ENCODE measurements around the gene HSPB6.
"Not testable (repeated sequence)": the region's sequence is repeated elsewhere in the genome, so short reads cannot be mapped to it uniquely, and the experiment has no call there.

HSPB6 gene

GRCh38 chr19:35756377-35757230 is at the start of gene HSPB6:
Gene HSPB6, minus strand, starts transcription at chr19:35757029. Its CDS starts 21 bp downstream, at chr19:35757008.
- peak; percentile 81 for DNase-seq (ENCODE audit: low read depth, low spot score)

GRCh38 chr19:35806597-35806996 is 49.8 kb upstream of the HSPB6 start:
- no peak for DNase-seq (ENCODE audit: low read depth, low spot score)

DNA sequence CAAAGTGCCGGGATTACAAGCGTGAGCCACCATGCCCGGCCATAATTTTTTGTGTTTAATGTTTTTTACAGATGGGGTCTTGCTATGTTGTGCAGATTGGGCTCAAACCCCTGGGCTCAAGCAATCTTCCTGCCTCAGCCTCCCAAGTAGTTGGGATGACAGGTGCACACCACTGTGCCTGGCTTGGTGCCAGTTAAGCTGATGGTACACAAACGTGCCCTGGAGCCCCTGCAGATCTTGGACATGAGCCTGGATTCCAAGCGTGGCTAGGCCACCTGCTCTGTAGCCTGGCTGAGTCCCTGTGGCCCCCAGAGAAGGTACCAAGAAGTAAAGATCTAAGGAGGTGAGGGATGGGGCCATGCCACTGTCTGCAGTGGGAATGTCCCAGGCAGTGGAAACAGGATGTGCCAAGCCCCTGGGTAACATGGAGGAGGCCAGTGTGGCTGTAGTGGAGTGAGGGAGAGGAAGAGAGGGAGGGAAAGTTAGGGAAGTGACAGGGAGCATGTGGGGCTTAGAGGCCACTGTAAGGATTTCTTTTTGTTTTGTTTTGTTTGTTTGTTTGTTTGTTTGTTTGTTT is 48.8 kb upstream of the HSPB6 start:
- no peak for DNase-seq (ENCODE audit: low read depth, low spot score)

DNA sequence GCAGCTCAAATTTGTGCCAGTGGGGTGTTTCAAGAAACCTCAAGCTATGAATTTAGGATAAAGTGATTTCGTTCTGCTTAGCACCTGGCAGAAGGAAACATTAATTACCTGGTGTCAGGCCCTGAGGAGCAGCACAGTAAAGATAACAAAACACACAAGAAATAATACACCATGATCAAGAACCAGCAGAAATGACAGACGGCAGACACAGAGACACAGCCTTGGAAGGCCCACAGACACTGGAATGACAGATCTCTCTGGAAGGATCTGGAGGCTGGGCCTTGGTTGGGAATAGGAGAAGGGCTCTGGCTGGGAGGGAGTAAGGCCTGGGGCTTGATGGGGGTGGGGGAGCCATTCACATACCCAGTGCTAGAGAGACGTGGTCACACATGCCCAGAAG is 45.0 kb upstream of the HSPB6 start:
- DNase-seq (ENCODE audit: low read depth, low spot score): no peak

DNA sequence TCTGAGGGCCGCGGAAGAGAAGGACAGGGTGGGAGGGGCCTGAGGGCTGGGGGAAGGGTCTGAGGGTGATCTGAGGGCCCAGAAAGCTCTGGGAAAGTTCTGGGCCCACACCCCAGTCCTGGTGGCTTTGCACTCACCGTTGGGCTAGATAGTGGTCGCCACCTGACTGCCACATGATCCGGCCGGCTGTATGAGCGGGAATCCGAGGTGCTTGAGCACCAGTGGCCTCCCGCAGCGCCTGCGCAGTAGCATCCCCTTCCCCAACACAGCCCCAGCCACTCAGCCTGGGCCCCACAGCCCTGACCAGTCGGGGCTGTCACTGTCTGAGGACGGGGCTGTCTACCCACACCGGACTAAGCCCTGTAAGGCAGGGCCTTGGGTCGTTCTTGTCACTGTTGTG is 40.8 kb upstream of the HSPB6 start:
- DNase-seq (ENCODE audit: low read depth, low spot score): peak; percentile 19

DNA sequence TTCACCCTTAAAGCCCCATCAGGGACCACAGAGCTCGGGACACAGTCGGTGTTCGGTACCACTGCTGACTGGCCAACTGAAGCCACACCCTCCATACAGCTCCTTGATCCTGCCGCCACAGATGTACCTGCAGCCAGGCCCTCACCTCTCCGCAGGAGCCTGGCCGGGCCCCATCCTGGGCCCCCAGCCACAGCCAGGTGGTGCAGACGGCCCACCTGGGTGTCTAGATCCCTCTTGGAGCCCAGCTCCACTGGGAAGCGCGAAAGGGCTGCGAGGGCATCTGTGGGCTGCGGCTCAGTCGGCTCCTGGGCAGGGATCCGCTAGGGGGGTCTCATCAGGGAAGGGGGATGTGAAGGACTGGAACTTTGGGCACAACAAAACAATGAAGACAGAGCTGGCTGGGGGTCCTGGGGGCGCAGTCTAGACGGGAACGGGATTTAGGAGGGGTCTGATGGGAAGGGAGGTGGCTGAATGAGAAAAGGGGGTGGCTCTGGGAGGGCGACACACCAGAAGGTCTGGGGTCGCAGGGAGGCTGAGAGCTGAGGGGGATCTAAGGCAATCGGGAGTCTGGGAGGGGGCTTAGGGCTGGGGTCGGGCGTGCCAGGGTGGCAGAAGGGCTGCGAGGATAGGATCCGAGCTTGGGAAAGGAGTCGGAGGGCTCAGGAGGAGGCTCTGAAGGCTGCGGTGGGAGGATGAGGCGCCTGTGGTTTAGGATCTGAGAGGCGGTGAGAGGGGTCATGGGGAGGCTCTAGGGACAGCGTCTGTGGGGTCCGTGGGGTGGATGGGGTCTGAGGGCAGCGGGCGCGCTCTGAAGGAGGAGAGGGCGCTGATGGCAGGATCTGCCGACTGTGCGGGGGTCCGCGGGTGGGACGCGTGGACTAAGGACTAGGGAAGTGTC is 40.1 kb upstream of the HSPB6 start:
- DNase-seq (ENCODE audit: low read depth, low spot score): no peak

DNA sequence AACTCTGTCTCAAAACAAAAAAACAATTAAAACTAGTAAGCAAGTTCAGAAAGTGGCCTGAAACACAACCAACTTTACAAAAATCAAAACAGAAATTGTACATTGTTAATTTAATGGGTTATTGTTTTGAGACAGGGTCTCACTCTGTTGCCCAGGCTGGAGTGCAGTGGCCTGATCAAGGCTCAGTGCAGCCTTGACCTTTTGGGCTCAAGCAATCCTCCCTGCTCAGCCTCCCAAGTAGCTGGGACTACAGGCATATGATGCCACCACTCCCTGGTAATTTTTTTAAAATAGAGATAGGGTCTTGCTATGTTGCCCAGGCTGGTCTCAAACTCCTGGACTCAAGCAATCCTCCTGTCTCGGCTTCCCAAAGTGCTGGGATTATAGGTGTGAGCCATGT is 38.7 kb upstream of the HSPB6 start:
- DNase-seq (ENCODE audit: low read depth, low spot score): not testable (repeated sequence)

DNA sequence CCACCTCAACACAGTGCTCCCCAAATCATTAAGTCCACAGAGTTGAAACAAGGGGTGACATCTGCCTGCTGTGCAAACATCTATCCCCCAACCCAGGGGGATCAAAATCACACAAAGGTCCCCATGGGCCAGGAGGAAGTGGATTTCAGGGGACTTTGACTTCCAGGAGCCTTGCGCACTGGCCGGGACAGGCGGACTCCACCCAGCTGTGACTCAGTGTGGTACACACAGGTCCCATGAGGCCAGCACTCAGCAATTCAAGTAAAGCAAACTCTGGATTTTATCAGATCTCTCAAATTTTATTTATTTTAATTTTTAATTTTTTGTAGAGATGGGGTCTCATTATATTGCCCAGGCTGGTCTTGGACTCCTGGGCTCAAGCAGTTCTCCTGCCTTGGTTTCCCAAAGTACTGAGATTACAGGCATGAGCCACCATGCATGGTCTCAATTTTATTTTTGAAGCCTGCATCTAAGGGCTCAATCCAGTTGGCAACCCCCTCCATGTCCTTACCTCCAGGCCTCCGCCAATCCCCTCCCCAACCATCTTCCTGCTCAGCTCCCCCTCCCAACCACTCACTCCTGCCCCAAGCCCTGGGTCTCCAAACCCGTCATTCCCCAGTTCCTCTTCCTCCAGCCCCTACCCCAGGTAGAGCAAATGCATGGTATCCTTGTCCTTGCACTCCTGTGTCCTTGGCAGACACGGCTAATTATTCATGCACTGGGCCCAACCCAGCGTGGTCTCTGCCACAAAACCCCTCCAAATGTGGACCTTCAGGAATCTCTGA is 36.7 kb upstream of the HSPB6 start:
- no peak for DNase-seq (ENCODE audit: low read depth, low spot score)

DNA sequence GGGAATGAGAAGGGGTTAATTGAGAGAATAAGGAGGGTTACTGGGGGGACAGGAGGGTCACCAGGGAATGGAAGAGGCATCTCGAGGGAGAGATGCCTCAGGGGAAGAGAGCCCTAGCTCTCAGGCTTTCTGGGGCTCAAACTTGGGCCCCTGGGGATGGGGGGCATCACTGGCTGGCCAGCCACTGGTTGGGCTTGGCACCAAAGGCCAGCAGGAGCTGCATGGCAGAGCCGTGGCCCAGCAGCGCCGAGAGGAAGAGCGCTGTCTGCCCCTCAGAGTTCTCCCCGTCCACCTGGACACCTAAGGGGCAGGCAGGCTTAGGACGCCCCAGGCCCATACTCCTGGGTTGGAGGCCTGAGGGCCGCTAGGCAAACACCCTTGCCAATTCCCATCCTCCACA is 36.1 kb upstream of the HSPB6 start:
- no peak for DNase-seq (ENCODE audit: low read depth, low spot score)

DNA sequence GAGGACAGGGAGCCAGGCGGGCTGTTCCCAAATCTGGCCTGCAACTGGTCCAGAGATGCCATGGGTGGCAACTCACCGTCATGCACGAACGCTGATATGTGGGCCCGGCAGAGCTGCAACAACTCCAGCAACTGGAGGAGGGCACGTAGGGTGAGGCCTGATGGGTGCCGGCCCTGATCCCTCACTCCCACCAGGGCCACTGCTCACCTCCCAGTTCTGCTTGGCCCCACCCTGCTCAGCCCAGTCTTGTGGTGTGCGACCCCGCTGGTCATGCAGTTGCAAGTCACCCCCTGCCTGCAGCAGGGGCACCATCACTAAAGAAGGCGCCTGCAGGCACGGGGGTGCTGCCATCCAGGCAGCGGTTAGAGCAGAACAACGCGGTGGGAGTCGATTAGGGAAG is 35.5 kb upstream of the HSPB6 start:
- no peak for DNase-seq (ENCODE audit: low read depth, low spot score)

- no peak for DNase-seq (ENCODE audit: low read depth, low spot score)
Observed at GRCh38 chr19:35791814-35792279, 35.0 kb upstream of the HSPB6 start.

DNA sequence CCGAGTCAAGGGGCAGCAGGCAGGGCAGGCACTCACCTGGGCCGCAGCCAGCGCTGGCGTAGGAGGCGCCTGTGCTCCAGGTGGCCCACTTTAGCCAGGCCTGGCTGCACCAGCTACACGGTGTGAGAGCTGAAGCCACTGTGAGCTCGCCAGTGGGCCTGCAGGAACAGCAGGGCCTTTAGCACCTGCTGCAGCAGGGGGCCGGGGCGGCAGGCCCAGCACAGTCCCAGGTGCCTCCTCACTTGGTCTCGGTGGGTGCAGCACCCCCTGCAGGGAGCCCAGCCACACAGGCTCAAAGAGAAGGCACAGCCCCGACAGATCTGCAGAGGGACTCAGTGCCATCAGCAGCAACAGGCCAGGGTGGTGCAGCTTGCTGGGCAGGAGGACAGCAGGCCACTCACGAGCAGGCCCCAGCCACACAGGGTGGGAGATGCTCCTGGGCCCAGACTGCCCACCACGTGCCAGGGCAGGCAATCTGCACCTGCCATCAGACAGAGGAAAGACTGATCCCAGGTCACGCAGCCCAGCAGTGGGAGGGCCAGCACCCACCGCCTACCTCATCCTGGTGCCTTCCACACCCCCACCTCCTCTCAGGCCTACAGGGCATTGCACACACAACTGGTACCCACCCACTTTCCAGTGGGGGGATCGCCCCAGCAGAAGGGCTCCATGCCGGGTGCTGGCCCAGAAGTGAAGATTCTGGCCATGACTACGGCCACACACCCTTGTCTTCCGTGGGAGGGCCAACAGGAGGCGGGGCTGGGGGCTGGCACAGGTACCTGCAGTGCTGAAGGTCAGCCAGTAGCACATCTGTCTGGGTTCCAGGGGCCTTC is 34.4 kb upstream of the HSPB6 start:
- DNase-seq (ENCODE audit: low read depth, low spot score): no peak

DNA sequence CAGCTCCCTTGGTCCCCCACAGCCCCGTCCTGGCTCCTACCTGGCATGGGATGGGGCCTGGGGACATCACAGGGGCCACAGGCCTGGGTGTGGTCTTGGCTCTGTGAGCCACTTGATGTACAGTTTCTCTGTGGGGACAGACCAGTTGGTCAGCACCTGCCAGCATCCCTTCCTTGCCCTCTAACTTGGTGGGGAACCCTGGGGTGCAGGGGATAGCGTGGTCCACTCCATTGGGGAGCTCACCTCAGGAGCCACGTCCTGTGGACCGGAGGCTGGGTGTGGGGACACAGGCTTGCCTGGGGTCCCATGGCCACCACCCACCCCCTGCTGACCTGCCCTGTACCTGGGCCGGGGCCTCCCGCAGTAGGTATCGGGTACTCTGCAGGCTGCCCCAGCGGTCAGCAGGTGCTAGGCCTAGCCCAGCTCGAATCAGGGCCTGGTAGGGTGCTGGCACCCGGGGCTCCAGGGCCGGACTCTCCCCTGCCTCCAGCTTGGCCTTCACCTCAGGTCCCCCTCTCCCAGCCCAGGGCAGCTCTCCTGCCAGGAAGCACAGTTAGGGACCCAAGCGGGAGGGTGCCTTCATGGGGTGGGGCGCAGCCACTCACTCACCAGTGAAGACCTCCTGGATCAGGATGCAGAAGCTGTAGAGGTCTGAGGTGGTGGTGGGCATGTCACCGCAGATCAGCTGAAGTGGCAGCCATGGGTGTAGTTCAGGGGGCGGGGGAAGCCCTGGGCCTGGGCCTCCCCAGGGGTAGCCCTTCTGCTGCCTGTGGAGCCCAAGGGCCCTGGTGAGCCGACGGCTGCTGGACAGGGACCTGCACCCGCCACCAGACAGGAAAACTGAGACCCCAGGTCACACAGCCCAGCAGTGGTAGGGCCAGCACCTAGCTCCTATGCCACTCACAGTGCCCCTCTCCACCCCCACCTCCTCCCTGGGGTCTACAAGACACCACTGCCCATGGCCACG is 33.4 kb upstream of the HSPB6 start:
- DNase-seq (ENCODE audit: low read depth, low spot score): no peak

DNA sequence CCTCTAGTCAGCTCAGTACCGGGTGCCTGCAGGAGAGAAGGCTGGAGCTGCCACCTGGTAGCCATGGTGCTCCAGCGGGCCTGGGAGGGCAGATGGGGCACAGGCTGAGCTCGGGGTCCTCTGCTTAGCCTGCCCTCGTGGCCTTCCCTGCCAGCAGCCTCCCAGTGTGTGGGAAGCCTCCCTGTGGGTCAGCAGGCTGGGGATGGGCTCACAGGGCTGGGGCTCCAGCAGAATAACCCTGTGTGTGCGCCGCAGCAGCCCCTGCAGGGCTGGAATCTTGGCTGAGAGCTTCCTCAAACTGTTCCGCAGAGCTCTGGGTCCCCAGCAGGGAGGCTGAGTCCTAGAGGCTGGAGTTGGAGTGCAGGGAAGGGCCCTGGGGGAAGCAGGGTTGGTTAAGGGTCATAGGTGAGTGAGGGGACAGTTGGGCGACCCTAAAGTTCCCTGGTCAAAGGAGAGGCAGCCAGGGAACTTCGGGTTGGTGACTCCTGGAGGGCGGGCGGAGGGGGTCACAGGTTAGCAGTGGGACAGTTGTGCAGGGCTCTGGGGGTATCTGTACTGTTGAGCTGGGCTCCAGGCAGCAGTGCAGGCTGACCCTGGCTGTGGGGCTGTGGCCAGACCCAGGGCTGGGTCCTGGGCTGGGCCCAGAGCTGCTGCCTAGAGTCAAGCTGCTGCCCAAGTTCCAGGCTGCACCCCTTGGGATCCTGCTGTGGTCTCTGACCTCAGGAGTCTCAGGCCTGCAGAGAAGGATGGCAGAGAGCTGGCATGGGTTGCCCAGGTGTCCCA is 32.6 kb upstream of the HSPB6 start:
- DNase-seq (ENCODE audit: low read depth, low spot score): no peak

- no peak for DNase-seq (ENCODE audit: low read depth, low spot score)
Observed at GRCh38 chr19:35788205-35788960, 31.6 kb upstream of the HSPB6 start.

DNA sequence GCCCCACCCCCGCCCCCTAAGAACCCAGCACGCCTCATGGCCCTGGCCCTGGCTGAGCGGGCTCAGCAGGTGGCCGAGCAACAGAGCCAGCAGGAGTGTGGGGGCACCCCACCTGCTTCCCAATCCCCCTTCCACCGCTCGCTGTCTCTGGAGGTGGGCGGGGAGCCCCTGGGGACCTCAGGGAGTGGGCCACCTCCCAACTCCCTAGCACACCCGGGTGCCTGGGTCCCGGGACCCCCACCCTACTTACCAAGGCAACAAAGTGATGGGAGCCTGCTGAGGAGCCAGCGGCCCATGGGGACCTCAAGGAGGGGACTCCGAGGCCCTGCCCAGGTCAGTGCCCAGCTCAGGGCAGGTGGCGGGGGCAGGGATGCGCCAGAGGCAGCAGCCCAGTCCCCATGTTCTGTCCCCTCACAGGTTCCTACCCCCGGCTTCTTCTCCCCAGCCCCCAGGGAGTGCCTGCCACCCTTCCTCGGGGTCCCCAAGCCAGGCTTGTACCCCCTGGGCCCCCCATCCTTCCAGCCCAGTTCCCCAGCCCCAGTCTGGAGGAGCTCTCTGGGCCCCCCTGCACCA is 30.5 kb upstream of the HSPB6 start:
- no peak for DNase-seq (ENCODE audit: low read depth, low spot score)

Data from astrocyte of the hippocampus (primary cell).